Measurements from ENCODE around the gene PIP5K1C.

PIP5K1C gene

GRCh38 chr19:3618144-3618810 is 82.0 kb downstream of the PIP5K1C start:
- peak; percentile 97 for TF ChIP-seq CTCF (IDR thresholded peaks at IDR 0.05; ENCODE audit: low read depth, low read length)

GRCh38 chr19:3617463-3617862 is 82.8 kb downstream of the PIP5K1C start:
- TF ChIP-seq CTCF (IDR thresholded peaks at IDR 0.05; ENCODE audit: low read depth, low read length), result no peak
- H3K4me3 ChIP-seq (replicated peaks in 1 of 2; ENCODE audit: low read depth in 2 of 2, low read length in 2 of 2), result no peak overlapping the region
- no peak for DNase-seq (ENCODE audit: low read depth in 2 of 2)

More at GRCh38 chr19:3618144-3618810, 82.0 kb downstream of the PIP5K1C start:
- no peak overlapping the region for H3K4me3 ChIP-seq (replicated peaks in 1 of 2; ENCODE audit: low read depth in 2 of 2, low read length in 2 of 2)
- DNase-seq (ENCODE audit: low read depth in 2 of 2), result peak; percentile 60 to 65

- no peak for TF ChIP-seq CTCF (IDR thresholded peaks at IDR 0.05; ENCODE audit: low read depth, low read length)
- no peak for DNase-seq (ENCODE audit: low read depth in 2 of 2)
Measured at GRCh38 chr19:3615524-3616135, 84.6 kb downstream of the PIP5K1C start.

GRCh38 chr19:3614858-3615505 is 85.3 kb downstream of the PIP5K1C start:
- no peak for DNase-seq (ENCODE audit: low read depth in 2 of 2)
- H3K4me3 ChIP-seq (replicated peaks in 1 of 2; ENCODE audit: low read depth in 2 of 2, low read length in 2 of 2), result no peak overlapping the region
- no peak for TF ChIP-seq CTCF (IDR thresholded peaks at IDR 0.05; ENCODE audit: low read depth, low read length)

More at GRCh38 chr19:3615524-3616135, 84.6 kb downstream of the PIP5K1C start:
- H3K4me3 ChIP-seq (replicated peaks in 1 of 2; ENCODE audit: low read depth in 2 of 2, low read length in 2 of 2), result no peak overlapping the region

- TF ChIP-seq CTCF (IDR thresholded peaks at IDR 0.05; ENCODE audit: low read depth, low read length), result no peak
- DNase-seq (ENCODE audit: low read depth in 2 of 2), result no peak
- H3K4me3 ChIP-seq (replicated peaks in 1 of 2; ENCODE audit: low read depth in 2 of 2, low read length in 2 of 2), result no peak overlapping the region
Measured at GRCh38 chr19:3613818-3614661, 86.2 kb downstream of the PIP5K1C start.

- no peak for DNase-seq (ENCODE audit: low read depth in 2 of 2)
- no peak for TF ChIP-seq CTCF (IDR thresholded peaks at IDR 0.05; ENCODE audit: low read depth, low read length)
- no peak overlapping the region for H3K4me3 ChIP-seq (replicated peaks in 1 of 2; ENCODE audit: low read depth in 2 of 2, low read length in 2 of 2)
Measured at GRCh38 chr19:3612901-3613741, 87.1 kb downstream of the PIP5K1C start.

All from cardiac fibroblast (primary cell).